Inferior parietal cortex (tissue), 1 donor: Measurements from ENCODE around the gene KRT33A.

ENCODE experiments used
- DNase-seq: peaks from one replicate; pipeline ENCODE4 v3.0.0-alpha.2; 2016; ENCODE audit errors: extremely low spot score

Gene KRT33A

GRCh38 chr17:41302981-41303380, 47.6 kb downstream of the KRT33A start:
- no peak for DNase-seq

GRCh38 chr17:41301916-41302901, 48.4 kb downstream of the KRT33A start, which contains the start of gene KRTAP29-1:
Gene KRTAP29-1 (minus strand): TSS chr17:41302851. CDS start chr17:41302851, 0 bp downstream.
- no peak for DNase-seq

GRCh38 chr17:41301204-41301790, 49.3 kb downstream of the KRT33A start:
- no peak for DNase-seq

DNA sequence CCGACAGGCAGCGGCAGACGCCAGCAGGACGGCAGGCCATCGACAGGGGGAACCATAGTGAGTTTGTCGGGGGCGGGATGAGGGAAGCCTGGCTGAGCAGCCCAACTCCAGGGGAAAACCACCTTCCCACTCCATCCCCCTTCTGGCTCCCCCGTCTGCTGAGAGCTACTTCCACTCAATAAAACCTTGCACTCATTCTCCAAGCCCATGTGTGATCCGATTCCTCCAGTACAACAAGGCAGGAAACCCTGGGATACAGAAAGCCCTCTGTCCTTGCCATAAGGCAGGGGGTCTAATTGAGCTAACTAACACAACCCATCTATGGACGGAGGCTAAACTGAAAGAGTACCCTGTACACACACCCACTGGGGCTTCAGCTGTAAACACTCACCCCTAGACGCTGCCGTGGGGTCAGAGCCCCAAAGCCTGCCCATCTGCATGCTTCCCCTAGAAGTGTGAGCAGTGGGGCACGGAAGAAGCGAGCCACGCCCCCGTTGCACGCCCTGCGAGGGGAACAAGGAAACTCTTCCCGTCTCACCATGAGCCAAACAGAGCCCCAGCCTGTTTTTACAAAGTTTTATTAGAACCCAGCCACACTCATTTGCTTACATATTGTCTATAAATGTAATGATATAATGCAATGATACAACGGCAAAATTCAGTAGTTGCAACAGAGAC, 52.0 kb downstream of the KRT33A start:
- no peak for DNase-seq

- DNase-seq, result no peak
Measured at GRCh38 chr17:41296846-41297245, 53.8 kb downstream of the KRT33A start.
